Smooth muscle cell (in vitro differentiated cells): Measurements from ENCODE around the gene KRTAP5-3. TPM values are rescaled to one million over a fixed set of nuclear protein-coding genes. Genes with fewer than 3 reads are reported as not detected.

Source experiments
- DNase-seq: peaks from one replicate; lab custom pipeline; 2025; ENCODE audit not compliant: unreplicated experiment; lab: John Stamatoyannopoulos, UW
- H2AFZ ChIP-seq: fragments of 200-600 bp; sonication (generic); 2 replicates; pipeline ENCODE4 v1.6.0; 2016; ENCODE audit warnings: antibody characterized with exemption, low read depth, mild to moderate bottlenecking
- H3F3A ChIP-seq: fragments of 200-600 bp; sonication (generic); 2 replicates; pipeline ENCODE4 v1.6.0; 2017; ENCODE audit warnings: antibody characterized with exemption, low read depth
- H3K27ac ChIP-seq: fragments of 200-600 bp; sonication (generic); 2 replicates; pipeline ENCODE4 v1.5.1; 2016; ENCODE audit warnings: low read depth, mild to moderate bottlenecking
- H3K27me3 ChIP-seq: fragments of 200-600 bp; sonication (generic); 2 replicates; pipeline ENCODE4 v1.6.1; 2016; ENCODE audit warnings: low read depth, mild to moderate bottlenecking
- H3K36me3 ChIP-seq: fragments of 200-600 bp; sonication (generic); 2 replicates; pipeline ENCODE4 v1.5.1; 2016; ENCODE audit warnings: low read depth
- H3K4me1 ChIP-seq: fragments of 200-600 bp; sonication (generic); 2 replicates; pipeline ENCODE4 v1.5.1; 2016; ENCODE audit warnings: low read depth
- H3K4me2 ChIP-seq: fragments of 200-600 bp; sonication (generic); 2 replicates; pipeline ENCODE4 v1.6.0; 2016; ENCODE audit warnings: mild to moderate bottlenecking
- H3K4me3 ChIP-seq: fragments of 200-600 bp; sonication (generic); 2 replicates; pipeline ENCODE4 v1.5.1; 2016; ENCODE audit warnings: mild to moderate bottlenecking
- H3K79me2 ChIP-seq: fragments of 200-600 bp; sonication (generic); 2 replicates; pipeline ENCODE4 v1.6.0; 2016; ENCODE audit warnings: low read depth, mild to moderate bottlenecking
- H3K9ac ChIP-seq: fragments of 200-600 bp; sonication (generic); 2 replicates; pipeline ENCODE4 v1.6.0; 2016; ENCODE audit warnings: low read depth
- H3K9me3 ChIP-seq: fragments of 200-600 bp; sonication (generic); replicated peaks from 2 replicates; pipeline ENCODE4 v1.5.1; 2016; ENCODE audit warnings: low read depth
- H4K20me1 ChIP-seq: fragments of 200-600 bp; sonication (generic); 2 replicates; pipeline ENCODE4 v1.6.0; 2016; ENCODE audit warnings: low read depth
- WGBS: methylation state at CpG from one replicate; pipeline ENCODE4 v1.1.7; 2016; ENCODE audit warnings: low lambda C conversion rate; 5-methylcytosine and 5-hydroxymethylcytosine counted together
- polyA plus RNA-seq: library from polyadenylated mRNA; unstranded; fragments of >200 nt; fragmentation: Nextera tagmentation; extraction: Ambion mirVana; gene quantifications from 2 replicates; pipeline ENCODE4 v1.2.1, GENCODE V29; 2016
- total RNA-seq: library from RNA; depleted of rRNA; stranded (reverse); fragments of >200 nt; gene quantifications from 2 replicates; pipeline ENCODE4 v1.2.3, GENCODE V29; 2014
- TF ChIP-seq, protein P1 (sequence below): fragments of 200-600 bp; sonication (generic); IDR thresholded peaks from 2 replicates; pipeline ENCODE4 v1.5.1; 2017; ENCODE audit warnings: borderline replicate concordance, mild to moderate bottlenecking, antibody characterized with exemption; ENCODE audit not compliant: insufficient read depth, poor library complexity, severe bottlenecking

The KRTAP5-3 gene
- total and polyA plus RNA-seq, 2 experiments from 2014 or later, result not detected

DNA sequence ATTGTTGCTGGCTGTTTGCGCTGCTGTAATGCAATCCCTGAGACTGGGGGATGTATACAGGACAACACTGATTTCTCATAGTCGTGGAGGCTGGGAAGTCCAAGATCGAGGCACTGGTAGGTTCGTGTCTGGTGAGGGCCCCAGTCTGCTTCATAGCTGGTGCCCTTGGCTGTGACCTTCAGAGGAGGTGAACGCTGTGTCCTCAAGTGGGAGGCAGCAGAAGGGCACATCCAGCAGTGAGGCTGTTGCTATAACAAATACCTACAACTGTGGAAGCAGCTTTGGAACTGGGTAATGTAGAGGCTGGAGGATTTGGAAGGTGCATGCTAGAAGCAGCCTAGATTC is 42.6 kb upstream of the KRTAP5-3 start:
- no peak overlapping the region for H2AFZ ChIP-seq

DNA sequence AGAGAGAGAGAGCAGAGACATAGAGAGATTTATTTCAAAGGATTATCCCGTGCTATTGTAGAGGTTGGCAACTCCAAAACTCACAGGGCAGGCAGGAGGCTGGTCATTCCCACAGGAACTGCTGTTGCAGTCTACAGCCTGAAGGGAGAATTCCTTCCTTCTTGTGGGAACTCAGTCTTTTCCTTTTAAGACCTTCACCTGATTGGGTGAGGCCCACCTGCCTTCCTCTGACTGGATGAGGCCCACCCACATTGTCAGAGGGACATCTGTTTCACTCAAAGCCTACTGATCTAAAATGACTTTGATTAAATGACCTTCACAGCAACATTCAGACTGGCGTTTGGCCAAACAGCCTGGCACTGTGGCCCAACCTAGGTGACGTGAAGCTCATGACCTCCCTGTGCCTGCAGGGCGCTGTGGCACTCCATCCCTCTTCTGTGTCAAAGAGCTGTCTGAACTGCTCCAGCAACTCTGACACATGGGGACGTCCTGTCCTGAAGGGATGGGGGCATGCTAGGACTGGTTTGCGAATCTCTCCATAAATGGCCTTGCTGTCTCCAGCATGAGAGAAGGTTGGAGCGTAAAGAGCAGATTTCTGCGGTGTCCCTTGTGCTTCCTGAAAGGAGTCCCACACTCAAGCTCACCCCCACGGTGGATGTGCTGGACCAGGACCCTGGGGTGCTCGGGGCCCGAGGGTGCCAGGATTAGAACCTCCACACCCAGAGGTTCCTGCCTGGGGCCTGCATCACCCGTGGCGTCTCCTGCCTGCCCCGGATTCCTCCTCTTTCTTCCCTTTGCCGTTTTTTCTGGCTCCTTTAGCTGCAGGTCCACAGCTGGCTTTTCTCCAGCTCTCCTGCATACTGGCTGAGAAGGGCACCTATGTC is 42.0 kb upstream of the KRTAP5-3 start:
- H4K20me1 ChIP-seq, result no peaks in the 10 kb centered on the region

More for the DNA sequence above, 42.6 kb upstream of the KRTAP5-3 start:
- Histone ChIP-seq H3K27ac (no peak overlapping the region), H3K9me3 (no peaks in the 10 kb centered on the region), H3K4me2 (no peak overlapping the region), H3K36me3 (no peaks in the 10 kb centered on the region), H3K79me2 (no peaks in the 10 kb centered on the region), H3K9ac (no peak overlapping the region), H3K4me1 (peaks cover 10% of the 10 kb centered on the region), H3F3A (peaks cover 7% of the 10 kb centered on the region), H3K4me3 (no peak overlapping the region), H4K20me1 (no peaks in the 10 kb centered on the region), H3K27me3 (no peaks in the 10 kb centered on the region)
- WGBS, result 84% methylated on average over 5 of the region's 5 CpGs
- no peak for DNase-seq
- TF ChIP-seq, protein P1, sequence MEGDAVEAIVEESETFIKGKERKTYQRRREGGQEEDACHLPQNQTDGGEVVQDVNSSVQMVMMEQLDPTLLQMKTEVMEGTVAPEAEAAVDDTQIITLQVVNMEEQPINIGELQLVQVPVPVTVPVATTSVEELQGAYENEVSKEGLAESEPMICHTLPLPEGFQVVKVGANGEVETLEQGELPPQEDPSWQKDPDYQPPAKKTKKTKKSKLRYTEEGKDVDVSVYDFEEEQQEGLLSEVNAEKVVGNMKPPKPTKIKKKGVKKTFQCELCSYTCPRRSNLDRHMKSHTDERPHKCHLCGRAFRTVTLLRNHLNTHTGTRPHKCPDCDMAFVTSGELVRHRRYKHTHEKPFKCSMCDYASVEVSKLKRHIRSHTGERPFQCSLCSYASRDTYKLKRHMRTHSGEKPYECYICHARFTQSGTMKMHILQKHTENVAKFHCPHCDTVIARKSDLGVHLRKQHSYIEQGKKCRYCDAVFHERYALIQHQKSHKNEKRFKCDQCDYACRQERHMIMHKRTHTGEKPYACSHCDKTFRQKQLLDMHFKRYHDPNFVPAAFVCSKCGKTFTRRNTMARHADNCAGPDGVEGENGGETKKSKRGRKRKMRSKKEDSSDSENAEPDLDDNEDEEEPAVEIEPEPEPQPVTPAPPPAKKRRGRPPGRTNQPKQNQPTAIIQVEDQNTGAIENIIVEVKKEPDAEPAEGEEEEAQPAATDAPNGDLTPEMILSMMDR, result no peak

DNA sequence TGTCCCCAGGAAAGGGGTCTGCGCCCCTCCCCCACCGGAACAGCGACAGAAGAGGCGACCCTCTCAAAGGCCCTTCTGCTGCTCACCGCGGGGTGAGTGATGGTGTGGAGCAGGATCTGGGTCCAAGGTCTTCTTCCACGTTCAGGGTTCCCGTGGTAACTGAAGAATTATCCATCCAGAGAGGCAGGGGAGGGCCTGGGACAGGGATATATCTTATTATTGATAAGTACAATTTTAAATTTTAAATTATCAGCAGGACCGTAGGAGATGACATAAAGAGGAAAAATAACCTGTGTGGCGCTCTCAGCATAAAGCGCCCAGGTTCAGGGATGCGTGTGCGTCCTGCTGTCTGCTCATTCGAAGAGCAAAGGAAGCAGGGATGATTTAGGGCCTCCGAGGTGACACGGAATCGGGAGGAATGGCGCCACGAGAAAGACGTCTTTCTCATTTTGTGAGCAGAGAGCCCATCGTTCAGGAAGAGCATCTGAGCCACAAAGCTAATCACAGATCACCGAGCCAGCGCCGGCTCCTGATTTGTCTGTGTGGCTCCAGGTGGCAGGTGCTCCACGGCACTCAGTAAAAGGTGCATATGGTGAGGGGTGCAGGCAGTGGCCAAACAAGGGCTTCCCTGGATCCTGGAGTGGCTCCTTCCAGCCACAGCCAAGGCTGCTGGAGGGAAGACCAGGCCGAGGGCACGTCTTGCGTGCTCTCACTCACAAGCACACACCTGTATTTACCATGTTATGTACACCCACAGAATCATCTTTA is 40.6 kb upstream of the KRTAP5-3 start:
- Histone ChIP-seq H3K27ac (no peak overlapping the region), H3K4me3 (no peak overlapping the region), H3K9ac (no peak overlapping the region), H3F3A (peaks cover 7% of the 10 kb centered on the region), H3K9me3 (no peaks in the 10 kb centered on the region), H3K4me2 (no peak overlapping the region), H2AFZ (no peak overlapping the region), H3K79me2 (no peaks in the 10 kb centered on the region), H4K20me1 (no peaks in the 10 kb centered on the region), H3K27me3 (no peaks in the 10 kb centered on the region), H3K4me1 (peaks cover 6% of the 10 kb centered on the region), H3K36me3 (no peaks in the 10 kb centered on the region)
- no peak for DNase-seq
- 91% methylated on average over 28 of the region's 28 CpGs for WGBS
- TF ChIP-seq, protein P1, result no peak

More for the DNA sequence above, 42.0 kb upstream of the KRTAP5-3 start:
- no peak for DNase-seq
- Histone ChIP-seq H3K36me3 (no peaks in the 10 kb centered on the region), H3K9ac (no peak overlapping the region), H3K4me1 (peaks cover 10% of the 10 kb centered on the region), H3F3A (peaks cover 7% of the 10 kb centered on the region), H3K9me3 (no peaks in the 10 kb centered on the region), H3K79me2 (no peaks in the 10 kb centered on the region), H2AFZ (no peak overlapping the region), H3K4me3 (no peak overlapping the region), H3K27me3 (no peaks in the 10 kb centered on the region), H3K4me2 (no peak overlapping the region), H3K27ac (no peak overlapping the region)
- 87% methylated on average over 15 of the region's 15 CpGs for WGBS
- TF ChIP-seq, protein P1, result no peak
